ENCODE results near the gene TULP1.
"Not testable (repeated sequence)": the region's sequence is repeated elsewhere in the genome, so short reads cannot be mapped to it uniquely, and the experiment has no call there.

TULP1 gene

DNA sequence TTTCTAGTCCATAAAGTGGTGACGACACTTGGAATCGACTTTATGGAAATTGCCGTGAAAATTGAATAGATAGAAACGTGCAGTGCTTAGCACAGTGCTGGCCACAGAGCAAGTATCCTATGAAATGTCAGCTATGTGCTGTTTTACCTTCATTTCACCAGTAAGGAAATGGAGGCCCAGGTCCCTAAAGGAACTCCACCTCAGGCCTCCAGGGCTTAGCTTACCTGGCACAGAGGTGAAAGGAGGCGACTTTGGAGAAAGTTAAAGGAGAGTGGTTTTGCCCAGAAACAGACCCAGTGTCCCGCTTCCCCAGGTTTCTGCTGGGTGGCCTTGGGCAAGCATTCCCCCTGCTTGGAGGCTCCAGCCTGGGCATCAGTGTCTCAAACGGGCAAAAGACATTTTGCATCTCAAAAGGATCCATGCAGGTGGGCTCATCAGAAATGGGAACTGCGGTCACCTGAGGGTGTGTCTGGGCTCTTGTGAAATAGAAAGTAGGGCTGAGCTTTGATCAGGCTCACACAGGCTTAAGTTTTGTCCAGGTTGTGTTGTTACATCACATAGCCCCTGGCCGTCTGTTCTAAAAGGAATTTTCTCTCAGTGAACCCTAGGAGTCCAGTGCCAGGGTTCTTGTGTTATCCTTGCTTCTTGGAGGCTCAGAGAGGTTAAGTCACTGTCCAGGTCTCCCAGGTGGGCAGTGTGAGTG lies 6.8 kb upstream of the TULP1 start:
- DNase-seq: no peak

DNA sequence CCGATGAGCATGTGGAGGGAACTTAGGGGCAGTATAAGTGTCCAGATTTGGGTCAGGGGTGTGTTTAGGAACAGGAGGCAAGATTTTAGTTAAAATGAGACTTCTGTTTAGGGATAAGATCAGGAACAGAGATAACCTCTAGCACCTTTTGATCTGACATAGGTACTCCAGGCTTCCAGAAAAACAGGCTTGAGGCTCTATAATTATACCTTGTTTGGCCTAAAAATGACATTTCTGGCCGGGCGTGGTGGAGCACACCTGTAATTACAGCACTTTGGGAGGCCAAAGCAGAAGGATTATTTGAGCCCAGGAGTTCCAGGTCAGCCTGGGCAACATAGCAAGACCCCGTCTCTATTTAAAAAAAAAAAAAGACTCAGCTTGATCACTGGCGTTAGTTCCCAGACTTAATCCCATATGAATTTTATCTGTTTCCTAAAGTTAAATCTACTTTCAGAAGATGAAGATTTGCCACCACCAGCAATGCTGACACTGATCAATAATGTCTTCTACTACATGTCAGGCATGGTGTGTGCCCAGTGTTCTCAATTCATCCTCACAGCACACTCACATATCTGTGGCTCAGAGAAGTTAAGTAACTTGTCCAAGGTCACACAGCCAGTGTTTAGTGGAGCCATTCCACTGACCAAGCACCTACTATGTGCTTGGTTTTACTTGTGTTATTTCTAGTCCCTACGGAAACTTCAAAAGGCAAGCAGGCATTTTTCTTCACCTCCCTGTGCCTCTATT lies 6.0 kb upstream of the TULP1 start:
- no peak for DNase-seq

DNA sequence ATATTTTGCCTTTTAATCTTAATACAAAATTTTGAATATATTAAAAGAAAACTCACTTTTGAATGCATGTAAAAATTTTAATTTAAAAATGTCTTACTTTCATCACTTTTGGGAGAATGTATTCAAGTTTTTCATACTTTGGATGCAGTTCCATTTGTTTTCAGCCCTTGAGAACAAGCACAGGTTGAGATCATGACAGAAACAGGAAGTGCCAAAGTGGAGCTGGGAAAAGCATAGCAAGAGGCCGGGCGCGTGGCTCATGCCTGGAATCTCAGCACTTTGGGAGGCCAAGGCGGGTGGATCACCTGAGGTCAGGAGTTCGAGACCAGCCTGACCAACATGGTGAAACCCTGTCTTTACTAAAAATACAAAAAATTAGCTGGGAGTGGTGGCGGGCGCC lies 5.3 kb upstream of the TULP1 start:
- not testable (repeated sequence) for DNase-seq

DNA sequence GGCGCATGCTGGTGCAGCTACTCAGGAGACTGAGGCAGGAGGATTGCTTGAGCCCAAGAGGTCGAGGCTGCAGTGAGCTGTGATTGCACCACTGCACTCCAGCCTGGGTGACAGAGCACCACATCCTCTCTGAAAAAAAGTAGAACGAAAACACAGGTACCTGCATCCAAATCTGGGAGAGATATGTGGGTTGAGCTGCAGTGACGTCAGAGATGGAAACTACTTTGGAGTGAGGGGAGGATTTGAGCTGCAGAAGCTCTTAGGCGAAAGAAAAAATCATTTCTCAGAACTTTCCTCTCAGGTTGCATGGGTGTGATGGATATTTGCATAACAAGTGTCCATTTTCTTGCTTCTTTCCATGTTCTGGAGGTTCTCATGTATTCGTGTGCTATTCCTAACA lies 4.0 kb upstream of the TULP1 start:
- no peak for DNase-seq

DNA sequence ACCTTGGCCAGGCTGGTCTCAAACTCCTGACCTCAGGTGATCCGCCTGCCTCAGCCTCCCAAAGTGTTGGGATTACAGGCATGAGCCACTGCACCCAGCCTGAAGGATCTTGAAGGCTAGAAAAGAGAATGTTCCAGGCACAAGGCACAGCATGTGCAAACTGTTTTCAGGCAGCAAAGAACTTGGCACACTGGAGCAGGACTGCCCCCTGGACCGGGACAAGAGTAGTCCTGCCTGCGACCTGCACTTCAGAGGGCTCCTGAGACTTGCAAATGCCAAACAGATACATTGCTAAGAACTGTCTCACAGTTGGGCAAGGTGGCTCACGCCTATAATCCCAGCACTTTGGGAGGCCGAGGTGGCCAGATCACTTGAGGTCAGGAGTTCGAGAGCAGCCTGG lies 3.2 kb upstream of the TULP1 start:
- DNase-seq: not testable (repeated sequence)

DNA sequence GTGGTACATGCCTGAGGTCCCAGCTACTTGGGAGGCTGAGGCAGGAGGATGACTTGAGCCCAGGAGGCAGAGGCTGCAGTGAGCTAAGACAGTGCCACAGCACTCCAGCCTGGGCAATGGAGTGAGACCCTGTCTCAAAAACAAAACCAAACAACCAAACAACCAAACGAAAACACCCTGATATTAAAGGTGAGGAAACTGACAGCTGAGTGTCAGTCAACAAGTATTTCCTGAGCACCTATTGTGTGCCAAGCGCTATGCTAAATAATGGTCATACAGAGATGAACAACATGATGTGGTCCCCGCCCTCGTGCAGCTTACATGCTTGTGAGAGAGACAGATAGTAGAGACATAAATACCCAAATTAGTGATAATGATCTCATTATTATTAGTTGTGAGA lies 1.9 kb upstream of the TULP1 start:
- DNase-seq: no peak

DNA sequence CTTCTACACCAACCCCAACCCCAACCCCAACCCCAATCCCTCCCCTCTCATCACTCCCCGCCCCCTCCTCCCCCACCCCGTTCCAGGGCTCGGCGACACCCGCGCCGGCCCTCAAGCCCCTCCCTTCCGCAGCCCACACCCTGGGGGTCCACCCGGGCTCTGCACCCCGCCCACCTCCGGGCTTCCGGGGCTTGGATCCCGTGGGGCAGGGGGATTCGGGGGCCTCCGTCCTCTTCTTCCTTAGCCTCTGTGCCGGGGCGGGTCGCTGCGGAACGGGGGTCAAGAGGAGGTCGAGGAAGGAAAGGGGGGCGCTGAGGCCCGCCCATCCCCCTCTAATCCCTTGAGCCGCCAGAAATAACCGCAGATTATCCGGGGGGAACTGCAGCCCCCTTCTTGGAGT lies 690 bp downstream of the TULP1 start:
- no peak for DNase-seq

DNA sequence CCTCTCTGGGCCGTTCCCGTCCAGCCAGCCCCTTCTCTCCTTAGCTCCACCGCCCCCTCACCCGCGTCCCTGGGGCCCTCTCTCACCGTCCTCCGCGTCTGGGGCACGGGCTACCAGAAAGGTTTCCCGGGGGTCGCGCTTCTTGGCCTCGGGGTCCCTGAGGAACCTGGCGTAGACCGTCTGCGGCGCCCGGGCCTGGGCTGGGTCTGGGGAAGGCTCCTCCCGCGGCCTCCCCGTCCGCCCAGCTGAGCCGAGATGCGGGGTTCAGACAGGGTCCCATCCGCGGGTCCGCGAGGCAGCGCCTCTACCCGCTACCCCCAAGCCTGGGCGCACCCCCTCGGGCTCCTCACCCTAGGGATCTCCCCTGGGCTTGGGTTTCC lies 1.1 kb downstream of the TULP1 start:
- no peak for DNase-seq

DNA sequence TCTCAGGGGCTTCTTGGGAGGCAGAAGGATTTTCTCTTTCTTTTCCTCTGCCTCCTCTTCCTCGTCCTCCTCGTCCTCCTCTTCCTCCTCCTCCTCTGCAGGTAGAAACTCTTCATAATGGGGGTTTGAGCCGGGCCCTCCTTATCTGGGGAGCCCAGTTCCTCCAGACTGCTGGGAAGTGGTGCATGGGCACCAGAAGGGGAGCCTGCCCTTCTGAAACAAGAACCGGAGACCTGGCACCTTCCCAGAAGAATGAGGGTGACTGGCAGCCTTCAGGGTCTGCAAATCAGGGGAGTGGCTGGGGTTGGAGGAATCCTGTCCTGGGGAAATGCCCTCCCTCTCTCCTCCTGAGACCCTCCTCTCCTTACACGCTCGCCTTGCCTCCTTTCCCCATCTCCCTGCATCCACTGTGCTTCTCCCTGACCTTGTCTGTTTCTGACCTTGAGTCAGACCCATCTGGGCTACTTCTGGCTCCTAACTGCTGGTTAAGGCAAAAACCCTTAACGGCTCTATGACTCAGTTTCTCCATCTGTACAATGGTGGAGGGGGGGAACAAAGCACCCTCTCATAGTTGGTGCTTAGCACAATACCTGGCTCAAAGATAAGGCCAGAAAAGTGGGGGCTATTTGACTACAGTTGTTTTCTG lies 1.7 kb downstream of the TULP1 start:
- DNase-seq: no peak

DNA sequence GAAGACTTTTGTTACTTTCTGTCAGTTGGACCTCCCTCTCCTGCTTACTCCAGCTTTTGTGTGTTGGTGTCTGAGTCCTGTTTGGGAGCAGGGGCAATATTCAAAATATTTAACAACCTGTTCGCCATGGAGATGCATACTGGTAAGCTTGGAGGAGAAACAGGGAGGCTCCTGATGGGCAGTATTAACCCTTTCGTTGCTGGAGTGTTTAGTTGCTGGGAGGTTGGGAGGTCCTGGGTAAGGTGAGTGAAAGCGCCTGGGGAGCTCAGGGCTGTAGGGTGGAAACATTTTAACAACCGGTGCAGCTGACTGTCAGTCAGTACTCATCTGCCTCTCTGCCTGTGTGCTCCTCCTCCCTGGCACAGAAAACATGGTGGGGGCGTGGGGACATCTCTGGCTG lies 4.2 kb downstream of the TULP1 start:
- DNase-seq: no peak

DNA sequence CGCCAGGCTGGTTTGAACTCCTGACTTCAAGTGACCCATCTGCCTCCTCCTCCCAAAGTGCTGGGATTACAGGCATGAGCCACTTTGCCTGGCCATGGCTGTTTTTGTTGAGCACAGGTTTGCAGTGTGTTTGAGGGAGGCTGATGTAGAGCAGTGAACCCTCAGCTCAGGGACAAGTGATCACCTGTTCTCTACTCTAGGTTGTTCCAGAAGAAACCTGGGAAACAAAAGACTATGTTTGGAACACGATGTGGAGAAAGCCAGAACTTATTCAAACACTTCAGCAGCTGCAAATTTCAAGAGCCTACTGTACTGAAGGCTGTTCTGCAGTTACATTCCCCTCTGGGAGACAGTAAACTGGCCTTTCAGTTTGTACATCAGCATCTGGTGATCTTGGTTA lies 4.7 kb downstream of the TULP1 start:
- DNase-seq: no peak

DNA sequence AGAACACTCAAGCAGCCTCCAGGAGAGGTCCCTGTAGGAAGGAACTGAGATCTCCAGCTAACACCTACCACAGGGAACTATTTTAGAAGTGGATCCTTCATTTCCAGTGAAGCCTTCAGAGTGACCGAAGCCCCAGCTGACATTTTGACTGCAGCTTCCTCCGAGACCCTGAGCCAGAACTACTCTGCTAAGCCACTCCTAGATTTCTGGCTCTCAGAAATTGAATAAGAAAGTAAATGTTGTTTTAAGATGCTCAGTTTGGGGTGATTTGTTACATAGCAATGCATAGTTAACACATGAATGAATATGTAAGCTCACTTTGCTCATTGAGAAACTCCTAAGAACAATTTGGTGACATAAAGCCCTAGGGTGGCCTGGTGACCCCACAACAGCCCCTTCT lies 5.5 kb downstream of the TULP1 start:
- no peak for DNase-seq

DNA sequence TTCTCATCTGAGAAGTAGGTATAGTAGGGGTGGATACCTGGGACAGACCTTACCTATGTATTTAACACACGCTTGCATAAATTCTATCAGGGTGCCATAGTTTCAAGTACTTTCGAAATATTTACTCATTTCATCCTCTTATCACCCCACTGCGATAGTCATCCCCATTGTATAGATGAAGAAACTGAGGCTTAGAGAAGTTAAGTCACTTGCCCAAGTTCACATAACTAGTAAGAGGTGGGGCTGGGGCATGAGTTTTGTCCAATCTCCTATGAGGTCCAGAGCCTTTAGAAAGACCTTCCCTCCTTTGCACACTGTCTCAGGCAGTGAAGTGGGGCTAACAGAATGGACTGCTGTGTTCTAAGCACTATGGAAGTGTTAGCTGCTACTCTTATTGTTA lies 6.2 kb downstream of the TULP1 start:
- DNase-seq: no peak

DNA sequence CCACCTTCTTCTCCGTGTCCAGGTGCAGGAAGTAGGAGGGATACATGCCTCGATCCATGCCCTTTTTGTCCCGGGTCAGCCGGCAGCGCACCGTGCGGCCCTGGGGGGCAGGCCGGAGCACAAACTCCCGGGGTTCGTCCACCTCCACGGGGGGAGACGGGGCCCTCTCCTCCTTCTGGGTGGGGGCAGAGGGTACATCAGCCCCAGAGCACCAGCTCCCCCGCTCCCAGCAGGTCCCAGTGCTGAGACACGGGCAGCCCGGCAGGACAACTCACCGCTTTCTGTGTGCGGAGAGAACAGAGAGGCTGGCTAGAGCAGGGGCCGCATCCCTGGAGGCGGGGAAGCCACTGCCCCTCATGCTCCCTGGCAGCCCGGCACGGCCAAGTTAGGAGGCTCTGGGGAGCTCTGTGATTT lies 6.7 kb downstream of the TULP1 start:
- DNase-seq: no peak

DNA sequence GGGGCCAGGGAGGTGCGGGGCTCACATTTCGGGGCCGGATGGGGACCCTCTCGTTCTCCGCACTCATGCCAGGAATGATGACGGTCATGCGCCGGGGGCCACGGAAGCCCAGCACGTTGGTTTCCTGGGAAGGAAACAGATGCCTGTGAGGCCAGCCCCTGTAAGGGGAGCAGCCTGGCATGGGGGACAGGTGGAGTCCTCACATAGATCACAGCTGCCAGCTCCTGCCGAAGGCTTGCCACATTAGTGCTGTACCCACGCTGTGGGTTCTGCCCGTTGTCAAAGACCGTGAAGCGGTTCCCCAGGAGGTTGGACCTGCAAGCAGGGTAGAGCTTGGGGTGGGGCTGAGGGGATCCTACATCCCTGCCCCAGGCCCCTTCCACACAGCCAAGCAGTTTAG lies 9.2 kb downstream of the TULP1 start:
- DNase-seq: no peak

DNA sequence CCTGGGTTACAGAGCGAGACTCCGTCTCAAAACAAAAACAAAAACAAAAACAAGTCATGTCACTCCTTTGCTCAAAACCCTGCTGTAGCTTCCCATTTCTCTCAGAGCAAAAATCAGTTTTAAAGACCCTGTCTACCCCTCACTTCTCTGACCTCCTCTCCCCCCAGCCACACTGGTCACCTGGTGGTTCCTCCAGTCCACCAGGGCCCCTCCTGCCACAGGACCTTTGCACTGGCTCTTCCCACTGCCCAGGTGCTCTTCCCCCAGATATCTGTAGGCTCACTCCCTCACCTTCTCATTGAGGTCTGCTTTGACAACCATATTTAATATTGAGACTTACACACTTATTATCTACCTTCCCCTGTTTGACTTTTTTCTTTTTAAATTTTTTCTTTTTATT lies 10.9 kb downstream of the TULP1 start:
- DNase-seq: no peak

DNA sequence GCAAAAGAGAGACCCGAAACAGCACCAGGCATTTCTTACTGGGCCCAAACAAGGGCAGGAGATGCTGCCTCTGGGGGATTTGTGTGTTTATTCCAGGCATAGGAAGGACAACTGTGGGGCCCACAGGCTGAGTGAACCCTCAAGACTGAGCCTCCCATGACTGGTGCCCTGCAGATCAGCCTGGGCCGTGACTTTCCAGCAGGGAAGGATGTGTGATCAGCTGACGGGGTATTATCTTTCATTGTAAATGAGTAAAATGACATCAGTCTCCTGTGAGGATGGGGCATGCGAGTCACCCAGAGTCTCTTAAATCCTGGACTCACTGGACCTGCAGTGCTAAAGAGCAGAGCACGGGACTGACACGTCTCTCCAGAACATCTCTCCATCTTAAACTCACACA lies 11.9 kb downstream of the TULP1 start:
- DNase-seq: no peak

DNA sequence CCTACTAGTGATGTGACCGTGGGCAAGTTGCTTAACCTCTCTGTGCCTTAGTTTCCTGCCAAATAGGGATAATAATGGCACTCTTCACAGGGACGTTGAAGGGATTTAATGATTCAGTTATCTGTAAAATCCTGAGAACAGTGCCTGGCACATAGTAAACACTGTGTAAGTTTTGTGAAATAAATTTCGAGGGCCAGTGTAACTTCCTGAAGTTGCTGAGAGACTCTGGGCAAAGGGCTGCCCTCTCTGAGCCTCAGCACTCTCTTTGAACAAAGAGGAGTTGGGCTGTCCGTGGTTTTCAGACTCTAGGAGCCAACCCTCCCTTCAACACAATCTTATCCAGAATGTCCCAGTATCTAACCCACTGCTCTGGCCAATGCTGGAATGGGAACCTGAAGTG lies 13.3 kb downstream of the TULP1 start:
- no peak for DNase-seq

DNA sequence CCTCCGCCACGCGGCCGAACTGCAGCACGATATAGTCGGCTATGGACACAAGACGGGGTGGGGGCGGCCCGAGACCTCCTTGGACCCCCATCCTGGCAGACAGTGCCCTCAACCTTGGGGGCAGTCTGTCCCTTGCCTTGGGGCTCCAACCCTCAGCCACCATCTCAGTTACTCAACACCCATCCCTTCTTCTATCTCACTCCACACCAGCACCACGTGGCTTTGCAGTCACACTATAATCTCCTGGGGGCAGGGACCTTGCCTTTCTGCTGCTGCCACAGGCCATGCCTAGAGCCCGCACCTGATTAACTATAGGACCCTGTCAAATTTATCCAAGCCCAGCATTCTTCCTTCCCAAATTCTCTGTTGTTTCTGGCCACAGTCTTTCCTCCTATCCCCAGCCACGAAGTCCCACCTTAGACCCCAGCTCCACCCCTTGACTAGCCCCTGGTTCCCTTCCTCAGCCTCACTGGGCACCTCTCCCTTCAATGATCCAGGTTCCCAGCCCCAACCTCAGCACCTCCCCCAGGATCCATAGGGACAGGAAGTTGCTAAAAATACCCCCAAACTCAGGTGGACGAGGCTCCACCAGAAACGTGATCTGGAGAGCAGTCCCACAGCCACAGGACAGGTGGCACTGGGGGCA lies 14.2 kb downstream of the TULP1 start:
- no peak for DNase-seq

DNA sequence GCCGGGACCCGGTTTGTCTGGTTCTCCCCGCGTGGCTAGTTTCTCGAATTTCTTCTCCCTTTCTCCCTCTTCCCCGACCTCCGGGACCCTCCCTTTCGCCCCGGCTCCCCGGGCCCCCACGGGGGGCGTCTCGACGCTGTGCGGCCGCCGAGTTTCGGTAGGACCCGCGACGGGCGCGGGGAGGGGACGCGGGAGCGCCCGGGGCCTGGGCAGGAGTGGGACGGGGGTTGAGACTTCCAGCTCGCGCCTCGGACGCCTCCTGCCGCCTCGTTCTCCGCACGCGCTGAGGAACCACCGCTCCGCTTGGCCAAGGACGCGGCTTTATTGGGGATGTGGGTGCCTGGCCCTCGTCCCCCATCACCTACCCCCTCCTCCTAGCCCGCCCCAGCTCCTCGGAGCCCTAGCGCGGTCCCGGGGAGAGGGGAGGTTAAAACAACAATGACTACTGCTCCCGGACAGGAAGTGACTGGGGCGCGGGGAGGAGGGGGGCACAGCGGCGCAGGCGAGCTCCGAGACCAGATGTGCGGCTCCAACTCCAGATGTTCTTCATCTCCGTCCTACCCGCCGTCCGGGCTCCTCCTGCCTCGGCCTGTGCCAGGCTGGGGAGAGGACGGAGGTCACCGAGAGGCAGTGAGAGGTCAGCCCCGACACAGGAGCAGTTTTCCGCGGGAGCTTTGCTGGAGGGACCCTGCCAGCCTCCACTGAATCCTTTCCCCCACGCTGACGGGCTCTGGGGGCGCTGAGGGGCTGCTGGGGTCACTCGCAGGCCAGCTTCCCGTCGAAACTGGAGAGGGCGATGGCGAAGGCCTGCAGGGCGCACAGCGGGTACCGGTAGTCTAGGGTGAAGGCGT lies 14.9 kb downstream of the TULP1 start:
- DNase-seq: no peak

DNA sequence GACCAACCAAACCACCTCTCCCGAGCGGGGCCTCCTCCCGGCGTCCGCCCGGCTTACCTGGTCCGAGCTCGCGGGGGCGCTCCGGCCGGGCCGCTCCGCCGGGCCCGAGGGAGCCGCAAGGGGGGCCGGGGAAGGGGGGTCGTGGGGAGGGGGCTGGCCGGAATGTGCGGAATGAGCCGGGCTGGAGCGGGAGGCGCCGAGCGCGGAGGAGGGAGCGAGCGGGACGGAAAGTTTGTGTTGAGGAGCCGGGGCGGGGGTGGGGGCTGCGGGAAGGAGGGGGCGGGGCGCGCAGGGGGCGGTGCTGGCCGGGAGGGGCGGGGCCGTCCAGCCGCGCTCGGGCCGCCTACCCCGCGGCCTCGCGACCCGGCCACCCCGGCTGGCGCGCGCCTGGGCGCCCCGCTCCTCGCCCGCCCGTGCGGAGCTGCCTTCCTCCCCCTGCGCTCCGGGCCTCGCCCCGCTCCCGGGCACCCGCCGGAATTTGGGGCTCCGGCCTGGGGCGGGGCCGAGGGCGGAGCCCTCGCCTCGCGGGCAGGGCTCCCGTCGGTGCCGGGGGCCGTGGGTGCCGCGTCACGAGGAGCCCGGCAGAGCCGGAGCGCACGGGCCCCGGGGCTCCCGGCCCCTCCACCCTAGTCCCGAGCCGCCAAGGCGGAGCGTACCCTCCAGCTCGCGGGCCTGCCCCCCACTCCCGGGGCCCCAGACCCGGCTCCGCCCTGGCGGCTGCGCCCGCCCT lies 15.7 kb downstream of the TULP1 start, which contains the start of gene TEAD3:
Gene TEAD3, minus strand, starts transcription at position 239 of the 730 bp plus-strand sequence.
- no peak for DNase-seq
